ENCODE data around the gene RFT1. TPM values are rescaled to one million over a fixed set of nuclear protein-coding genes. Genes with fewer than 3 reads are reported as not detected.

The RFT1 gene
- polyA plus RNA-seq, 3 donors = 8.2 to 34.9 (median 25.6) TPM

- Histone ChIP-seq H3K4me2 (replicated peaks; ENCODE audit: extremely low read depth, low read length, poor library complexity, severe bottlenecking) (peak overlapping the region; percentile 40), H3K9me3 (replicated peaks in 1 of 2; ENCODE audit: control insufficient read depth in 1 of 2, insufficient read depth in 1 of 2, low read length in 2 of 2) (no peaks in the 10 kb centered on the region), H2AFZ (ENCODE audit: insufficient read depth, low read depth, low read length, poor library complexity, severe bottlenecking) (no peak overlapping the region), H3K27me3 (ENCODE audit: control insufficient read depth in 2 of 2, insufficient read depth in 2 of 2, low read length in 2 of 2) (peaks cover 0 to 14% of the 10 kb centered on the region in 2 donors), H3K4me1 (ENCODE audit: control insufficient read depth in 1 of 2, insufficient read depth in 2 of 2, low read length in 2 of 2) (peaks cover 56 to 63% of the 10 kb centered on the region in 2 donors), H3K79me2 (ENCODE audit: insufficient read depth, low read length) (peaks cover 47% of the 10 kb centered on the region), H3K4me3 (replicated peaks in 1 of 3; ENCODE audit: low read depth in 2 of 3, low read length in 3 of 3) (peak overlapping the region in 1 of 3 experiments; percentile 31), H3K27ac (ENCODE audit: low read depth in 1 of 2, low read length in 2 of 2) (peak overlapping the region; percentile 6 to 25), H4K20me1 (ENCODE audit: insufficient read depth, low read length) (peaks cover 35% of the 10 kb centered on the region), H3K9ac (ENCODE audit: insufficient read depth, low read length, poor library complexity, severe bottlenecking) (no peak overlapping the region), H3K36me3 (replicated peaks in 1 of 2; ENCODE audit: control insufficient read depth in 1 of 2, insufficient read depth in 2 of 2, low read length in 2 of 2) (no peaks in the 10 kb centered on the region)
- Mint-ChIP-seq H3K9me3 (peaks cover 0 to 3% (median 0%) of the 10 kb centered on the region in 7 donors), H3K27ac (peak overlapping the region; percentile 28 to 87 (median 76)), H3K27me3 (ENCODE audit: low read depth in 3 of 3) (peaks cover 10 to 25% (median 17%) of the 10 kb centered on the region in 3 donors), H3K4me1 (peaks cover 57% of the 10 kb centered on the region), H3K4me3 (peak overlapping the region; percentile 38 to 59), H3K36me3 (peaks cover 3 to 7% of the 10 kb centered on the region in 2 donors)
- peak in 2 of 3 donors; percentile 60 to 68 for DNase-seq
- TF ChIP-seq CTCF (IDR thresholded peaks at IDR 0.05) = no peak
- intact Hi-C loops (cut with micrococcal nuclease) = loop anchor here in 1 of 2 donors (2.0 kb wide), 1 partner anchor 16 kb away; no protein-coding TSS in a partner anchor
- no CpG with 5 or more reads among the region's 2 CpGs for WGBS (ENCODE audit: insufficient coverage)
Measured at GRCh38 chr3:53158765-53159155, 28.5 kb upstream of the RFT1 start.

GRCh38 chr3:53157974-53158580 is 27.8 kb upstream of the RFT1 start:
- intact Hi-C loops (cut with micrococcal nuclease) = loop anchor here in 1 of 2 donors (2.0 kb wide), 1 partner anchor 15 kb away; no protein-coding TSS in a partner anchor
- no peak overlapping the region for H2AFZ ChIP-seq (ENCODE audit: insufficient read depth, low read depth, low read length, poor library complexity, severe bottlenecking)
- H3K27me3 ChIP-seq (ENCODE audit: control insufficient read depth in 2 of 2, insufficient read depth in 2 of 2, low read length in 2 of 2) = peaks cover 0 to 14% of the 10 kb centered on the region in 2 donors
- no peaks in the 10 kb centered on the region for H3K9me3 ChIP-seq (replicated peaks in 1 of 2; ENCODE audit: control insufficient read depth in 1 of 2, insufficient read depth in 1 of 2, low read length in 2 of 2)
- Mint-ChIP-seq H3K4me3 (peak overlapping the region in 1 of 2 donors; percentile 51), H3K9me3 (peaks cover 0 to 3% (median 0%) of the 10 kb centered on the region in 7 donors), H3K27me3 (ENCODE audit: low read depth in 3 of 3) (peaks cover 10 to 26% (median 18%) of the 10 kb centered on the region in 3 donors), H3K36me3 (peaks cover 3 to 4% of the 10 kb centered on the region in 2 donors), H3K4me1 (peaks cover 54% of the 10 kb centered on the region), H3K27ac (peak overlapping the region in 4 of 7 donors; percentile 40 to 84 (median 78))
- H3K27ac ChIP-seq (ENCODE audit: low read depth in 1 of 2, low read length in 2 of 2) = peak overlapping the region in 1 of 2 donors; percentile 6
- no peak for TF ChIP-seq CTCF (IDR thresholded peaks at IDR 0.05)
- 100% methylated on average over 2 of the region's 3 CpGs for WGBS (ENCODE audit: insufficient coverage)
- peak overlapping the region; percentile 40 for H3K4me2 ChIP-seq (replicated peaks; ENCODE audit: extremely low read depth, low read length, poor library complexity, severe bottlenecking)
- no peak overlapping the region for H3K9ac ChIP-seq (ENCODE audit: insufficient read depth, low read length, poor library complexity, severe bottlenecking)
- no peaks in the 10 kb centered on the region for H3K36me3 ChIP-seq (replicated peaks in 1 of 2; ENCODE audit: control insufficient read depth in 1 of 2, insufficient read depth in 2 of 2, low read length in 2 of 2)
- peaks cover 50 to 58% of the 10 kb centered on the region in 2 donors for H3K4me1 ChIP-seq (ENCODE audit: control insufficient read depth in 1 of 2, insufficient read depth in 2 of 2, low read length in 2 of 2)
- no peak for DNase-seq
- peaks cover 28% of the 10 kb centered on the region for H4K20me1 ChIP-seq (ENCODE audit: insufficient read depth, low read length)
- H3K79me2 ChIP-seq (ENCODE audit: insufficient read depth, low read length) = peaks cover 40% of the 10 kb centered on the region
- H3K4me3 ChIP-seq (replicated peaks in 1 of 3; ENCODE audit: low read depth in 2 of 3, low read length in 3 of 3) = peak overlapping the region in 1 of 3 experiments; percentile 31

Measured in CD14-positive monocyte (primary cell).